ENCODE results near the gene DNAL4.

GRCh38 chr22:38819387-38819940 lies 25.5 kb upstream of the DNAL4 start:
- TF ChIP-seq JUN (IDR thresholded peaks at IDR 0.05; ENCODE audit: borderline replicate concordance, insufficient read depth, insufficient read length, low read depth), result no peak
- TF ChIP-seq, protein P1, sequence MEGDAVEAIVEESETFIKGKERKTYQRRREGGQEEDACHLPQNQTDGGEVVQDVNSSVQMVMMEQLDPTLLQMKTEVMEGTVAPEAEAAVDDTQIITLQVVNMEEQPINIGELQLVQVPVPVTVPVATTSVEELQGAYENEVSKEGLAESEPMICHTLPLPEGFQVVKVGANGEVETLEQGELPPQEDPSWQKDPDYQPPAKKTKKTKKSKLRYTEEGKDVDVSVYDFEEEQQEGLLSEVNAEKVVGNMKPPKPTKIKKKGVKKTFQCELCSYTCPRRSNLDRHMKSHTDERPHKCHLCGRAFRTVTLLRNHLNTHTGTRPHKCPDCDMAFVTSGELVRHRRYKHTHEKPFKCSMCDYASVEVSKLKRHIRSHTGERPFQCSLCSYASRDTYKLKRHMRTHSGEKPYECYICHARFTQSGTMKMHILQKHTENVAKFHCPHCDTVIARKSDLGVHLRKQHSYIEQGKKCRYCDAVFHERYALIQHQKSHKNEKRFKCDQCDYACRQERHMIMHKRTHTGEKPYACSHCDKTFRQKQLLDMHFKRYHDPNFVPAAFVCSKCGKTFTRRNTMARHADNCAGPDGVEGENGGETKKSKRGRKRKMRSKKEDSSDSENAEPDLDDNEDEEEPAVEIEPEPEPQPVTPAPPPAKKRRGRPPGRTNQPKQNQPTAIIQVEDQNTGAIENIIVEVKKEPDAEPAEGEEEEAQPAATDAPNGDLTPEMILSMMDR (IDR thresholded peaks at IDR 0.05; ENCODE audit: extremely low read depth in 1 of 2, insufficient read depth in 1 of 2, low read depth in 1 of 2, low read length in 2 of 2), result no peak
- no peak for TF ChIP-seq POLR2A (IDR thresholded peaks at IDR 0.05; ENCODE audit: low read depth, low read length)
- no peak for TF ChIP-seq EZH2 (IDR thresholded peaks at IDR 0.05; ENCODE audit: borderline replicate concordance, low read depth, low read length, severe bottlenecking)
- TF ChIP-seq, protein P2, sequence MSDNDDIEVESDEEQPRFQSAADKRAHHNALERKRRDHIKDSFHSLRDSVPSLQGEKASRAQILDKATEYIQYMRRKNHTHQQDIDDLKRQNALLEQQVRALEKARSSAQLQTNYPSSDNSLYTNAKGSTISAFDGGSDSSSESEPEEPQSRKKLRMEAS (IDR thresholded peaks at IDR 0.05; ENCODE audit: insufficient read depth, insufficient read length), result no peak
